Measurements from ENCODE around the gene TCEAL7. TPM values are rescaled to one million over a fixed set of nuclear protein-coding genes. Genes with fewer than 3 reads are reported as not detected.
"Not testable (repeated sequence)": the region's sequence is repeated elsewhere in the genome, so short reads cannot be mapped to it uniquely, and the experiment has no call there.

TCEAL7 gene
- total and polyA plus RNA-seq, 2 of the 13 experiments (the other 11 are each of a cell fraction or from before 2014, with no cell fraction given): not detected

- no peaks in the 10 kb centered on the region for H3K27me3 ChIP-seq (ENCODE audit: control insufficient read depth in 1 of 2, insufficient read depth in 2 of 2, low read length in 2 of 2)
- H3K9me3 ChIP-seq (ENCODE audit: low read length): no peaks in the 10 kb centered on the region
- BruUV-seq (replicated peaks): no TSS peak
- intact Hi-C loops (cut with micrococcal nuclease; ENCODE audit: unreplicated experiment) (no loop called here), in situ Hi-C loops (cut with HindIII; ENCODE audit: extremely low pct_ligation_motif_present, low pct_unique_long_range_greater_than_20kb) (no loop called here)
- ATAC-seq (no peak), DNase-seq (ENCODE audit: low spot score) (no peak), FAIRE-seq (no peak)
- no peak overlapping the region for H3K27ac ChIP-seq (ENCODE audit: extremely low read length, insufficient read depth, low read length)
- no peak overlapping the region for H3K4me3 ChIP-seq (replicated peaks in 1 of 3; ENCODE audit: insufficient read depth in 1 of 3, low read depth in 2 of 3, low read length in 3 of 3)
- H3K9ac ChIP-seq (ENCODE audit: insufficient read depth, low read depth, low read length): no peak overlapping the region
- H3K79me2 ChIP-seq (ENCODE audit: insufficient read depth, low read length): no peaks in the 10 kb centered on the region
- H2AFZ ChIP-seq (ENCODE audit: low read length): no peak overlapping the region
- H3K4me1 ChIP-seq (ENCODE audit: insufficient read depth, low read length): no peaks in the 10 kb centered on the region
- ChIA-PET POLR2A (no interaction called here), CTCF (ENCODE audit: low intra/inter-chr PET ratio, low total read pairs) (no interaction called here)
- no peaks in the 10 kb centered on the region for H4K20me1 ChIP-seq (ENCODE audit: insufficient read depth, low read length)
- no peak overlapping the region for H3K4me2 ChIP-seq (ENCODE audit: low read depth, low read length)
- no peak for TF ChIP-seq ZNF501 (CRISPR knock-in tag; IDR thresholded peaks at IDR 0.05)
- TF ChIP-seq ZSCAN31 (CRISPR knock-in tag; IDR thresholded peaks at IDR 0.05; ENCODE audit: low read depth): no peak
- no peak for TF ChIP-seq ZFYVE20 (CRISPR knock-in tag; IDR thresholded peaks at IDR 0.05; ENCODE audit: borderline replicate concordance, low read depth)
- no peak for TF ChIP-seq TAF15 (IDR thresholded peaks at IDR 0.05; ENCODE audit: low read depth, low read length, poor library complexity, severe bottlenecking)
- TF ChIP-seq PRMT3 (CRISPR knock-in tag; IDR thresholded peaks at IDR 0.05; ENCODE audit: borderline replicate concordance, low read depth): no peak
- H3K36me3 ChIP-seq (replicated peaks in 1 of 2; ENCODE audit: control insufficient read depth in 1 of 2, insufficient read depth in 2 of 2, low read length in 2 of 2): no peaks in the 10 kb centered on the region
These were observed 25.3 kb upstream of the TCEAL7 start for GRCh38 chrX:103304705-103305104.

- H3K27ac ChIP-seq (ENCODE audit: extremely low read length, insufficient read depth, low read length); H3K4me1 ChIP-seq (ENCODE audit: insufficient read depth, low read length); FAIRE-seq; H2AFZ ChIP-seq (ENCODE audit: low read length); POLR2A ChIA-PET; CTCF ChIA-PET (ENCODE audit: low intra/inter-chr PET ratio, low total read pairs); DNase-seq (ENCODE audit: low spot score); H3K9ac ChIP-seq (ENCODE audit: insufficient read depth, low read depth, low read length); H3K27me3 ChIP-seq (ENCODE audit: control insufficient read depth in 1 of 2, insufficient read depth in 2 of 2, low read length in 2 of 2); H4K20me1 ChIP-seq (ENCODE audit: insufficient read depth, low read length); H3K9me3 ChIP-seq (ENCODE audit: low read length); BruUV-seq (replicated peaks); intact Hi-C loops (cut with micrococcal nuclease; ENCODE audit: unreplicated experiment); H3K4me3 ChIP-seq (replicated peaks in 1 of 3; ENCODE audit: insufficient read depth in 1 of 3, low read depth in 2 of 3, low read length in 3 of 3); H3K36me3 ChIP-seq (replicated peaks in 1 of 2; ENCODE audit: control insufficient read depth in 1 of 2, insufficient read depth in 2 of 2, low read length in 2 of 2); H3K4me2 ChIP-seq (ENCODE audit: low read depth, low read length); H3K79me2 ChIP-seq (ENCODE audit: insufficient read depth, low read length); ATAC-seq; in situ Hi-C loops (cut with HindIII; ENCODE audit: extremely low pct_ligation_motif_present, low pct_unique_long_range_greater_than_20kb): not testable (repeated sequence)
- WGBS (ENCODE audit: low lambda C conversion rate): 30% methylated on average over 4 of the region's 4 CpGs
These were observed 24.4 kb upstream of the TCEAL7 start for GRCh38 chrX:103305666-103306065.

Measured in HepG2 (cell line).